BE2C (cell line): ENCODE results near the gene PPP1R11. TPM values are rescaled to one million over a fixed set of nuclear protein-coding genes. Genes with fewer than 3 reads are reported as not detected.
A peak's percentile ranks its signal among the peaks of the same experiment; 100 is the strongest.
"Not testable (repeated sequence)": the region's sequence is repeated elsewhere in the genome, so short reads cannot be mapped to it uniquely, and the experiment has no call there.

Experiments used
- DNase-seq: peaks from one replicate; pipeline ENCODE4 v3.0.0-alpha.2; 2020
- H3K27me3 ChIP-seq: fragments of 250-450 bp; sonication (Bioruptor Pico); 2 replicates; pipeline ENCODE4 v1.5.1; 2020; ENCODE audit warnings: mild to moderate bottlenecking
- H3K36me3 ChIP-seq: fragments of 250-450 bp; sonication (Bioruptor Pico); 2 replicates; pipeline ENCODE4 v1.5.1; 2020; ENCODE audit warnings: mild to moderate bottlenecking
- H3K4me1 ChIP-seq: fragments of 250-450 bp; sonication (Bioruptor Pico); 2 replicates; pipeline ENCODE4 v1.5.1; 2020
- H3K4me3 ChIP-seq: 2 replicates; pipeline ENCODE4 v1.5.1; 2011; ENCODE audit warnings: low read depth, low read length
- H3K9me3 ChIP-seq: fragments of 250-450 bp; sonication (Bioruptor Pico); 2 replicates; pipeline ENCODE4 v1.5.1; 2020
- CTCF ChIP-seq: IDR thresholded peaks from 2 replicates; pipeline ENCODE4 v1.5.1; 2012; ENCODE audit warnings: mild to moderate bottlenecking, low read depth, low read length
- polyA plus RNA-seq: library from polyadenylated mRNA; unstranded; fragments of >200 nt; gene quantifications from one replicate; pipeline ENCODE4 v1.2.1, GENCODE V29; 2012; ENCODE audit warnings: low read depth, missing spikeins; ENCODE audit not compliant: insufficient read length, insufficient read depth

The PPP1R11 gene
- polyA plus RNA-seq, result 84.4 TPM

DNA sequence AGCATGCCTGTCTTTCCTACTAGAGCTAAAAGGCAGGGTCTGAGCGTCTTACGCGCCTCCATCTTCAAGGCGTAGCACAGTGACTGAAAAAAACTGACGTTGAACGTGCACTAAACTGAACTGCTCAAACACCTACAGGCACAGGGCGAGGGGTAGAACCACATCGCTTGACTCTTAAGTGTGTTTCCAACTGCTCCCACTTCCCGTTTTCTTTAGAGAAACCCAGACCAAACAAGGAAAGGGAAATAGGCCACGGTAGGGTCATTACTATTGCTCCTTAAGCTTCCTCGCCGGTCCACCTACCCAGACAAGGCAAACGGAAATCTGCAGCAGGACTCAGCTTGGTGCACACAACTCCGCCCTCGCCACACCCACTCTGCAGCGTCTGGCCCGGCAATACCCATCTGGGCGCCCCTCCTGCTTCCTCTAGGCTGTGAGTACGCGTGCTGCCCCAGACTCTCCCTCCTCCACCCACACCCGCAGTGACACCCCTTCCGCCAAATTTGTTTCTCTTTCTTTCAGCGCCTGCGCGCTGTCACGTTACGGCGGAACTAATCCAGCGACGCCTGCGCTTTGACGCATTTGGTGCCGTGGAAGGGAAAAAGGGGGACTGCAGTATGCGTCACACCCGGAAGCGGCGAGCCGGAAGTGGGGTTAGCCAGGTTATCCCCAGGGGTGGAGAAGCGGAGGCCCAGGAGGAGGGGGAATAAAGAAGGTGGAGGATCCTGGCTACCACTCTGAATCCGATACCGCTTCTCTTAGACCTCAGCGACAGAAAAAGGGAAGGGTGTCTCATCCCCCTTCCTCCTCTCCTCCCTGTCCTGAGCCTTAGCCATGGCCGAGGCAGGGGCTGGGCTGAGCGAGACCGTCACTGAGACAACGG, at the start of gene PPP1R11:
PPP1R11 (plus strand) TSS at position 622 of the 883 bp plus-strand sequence; CDS start at position 835, 213 bp downstream.
- no peaks in the 10 kb centered on the region; the same call in 1 of the 2 replicates for H3K9me3 ChIP-seq
- peak within 1 kb of the TSS; percentile 81 for H3K4me3 ChIP-seq
- no peak for TF ChIP-seq CTCF
- H3K27me3 ChIP-seq, result peaks cover 8% of the 10 kb centered on the region
- H3K4me1 ChIP-seq, result peaks cover 3% of the 10 kb centered on the region; the same call in 1 of the 2 replicates
- peak; percentile 97 for DNase-seq
- H3K36me3 ChIP-seq, result no peaks in the 10 kb centered on the region; the same call in none of the 2 replicates

DNA sequence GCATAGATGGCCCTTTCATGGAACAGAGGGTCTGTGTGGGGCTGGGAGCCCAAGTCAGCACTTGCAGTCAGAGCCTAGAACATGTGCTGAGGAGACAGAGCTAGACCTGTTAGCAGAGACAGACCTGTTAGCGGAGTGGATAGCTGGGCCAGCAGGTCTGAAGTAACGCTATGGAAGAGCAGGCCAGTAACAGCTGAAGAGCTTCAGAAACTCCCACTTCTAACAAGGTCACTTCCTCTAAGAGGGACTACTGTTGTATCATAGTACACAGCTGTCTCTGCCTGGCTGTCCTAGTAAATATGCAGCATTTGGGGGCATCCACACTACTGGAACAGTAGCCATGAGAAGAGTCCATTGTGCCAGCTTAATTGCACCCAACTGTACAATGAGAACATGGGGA, 47.2 kb upstream of the PPP1R11 start:
- TF ChIP-seq CTCF, result no peak
- DNase-seq, result no peak
- H3K27me3 ChIP-seq, result no peaks in the 10 kb centered on the region

GRCh38 chr6:30020626-30021025, 46.4 kb upstream of the PPP1R11 start:
- H3K27me3 ChIP-seq, result no peaks in the 10 kb centered on the region
- no peak for DNase-seq
- no peaks in the 10 kb centered on the region for H3K36me3 ChIP-seq
- no peak overlapping the region for H3K4me3 ChIP-seq
- TF ChIP-seq CTCF, result no peak
- no peaks in the 10 kb centered on the region for H3K4me1 ChIP-seq
- no peaks in the 10 kb centered on the region for H3K9me3 ChIP-seq

More for the DNA sequence above, 47.2 kb upstream of the PPP1R11 start:
- Histone ChIP-seq H3K9me3 (no peaks in the 10 kb centered on the region), H3K36me3 (no peaks in the 10 kb centered on the region), H3K4me1 (no peaks in the 10 kb centered on the region), H3K4me3 (no peak overlapping the region)

DNA sequence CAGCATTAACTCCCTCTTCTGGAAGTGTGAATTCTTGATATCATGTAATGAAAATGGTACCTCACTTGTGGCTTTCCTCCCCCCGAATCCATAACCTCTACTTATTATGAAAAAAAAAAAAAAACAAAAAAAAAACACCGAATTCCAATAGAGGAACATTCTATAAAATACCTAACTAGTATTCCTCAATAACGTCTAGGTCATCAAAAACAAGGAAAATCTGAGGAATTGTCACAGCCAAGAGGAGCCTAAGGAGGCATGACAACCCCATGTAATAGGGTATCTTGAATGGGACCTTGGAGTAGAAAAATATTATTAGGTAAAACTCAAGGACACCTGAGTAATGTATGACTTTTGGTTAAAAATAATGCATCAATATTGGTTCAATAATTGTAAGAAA, 44.8 kb upstream of the PPP1R11 start:
- DNase-seq, result no peak
- Histone ChIP-seq H3K4me1 (no peaks in the 10 kb centered on the region), H3K4me3 (no peak overlapping the region), H3K27me3 (no peaks in the 10 kb centered on the region), H3K36me3 (no peaks in the 10 kb centered on the region), H3K9me3 (no peaks in the 10 kb centered on the region)
- no peak for TF ChIP-seq CTCF

GRCh38 chr6:30022712-30023111, 44.3 kb upstream of the PPP1R11 start:
- not testable (repeated sequence) for H3K36me3 ChIP-seq, H3K4me3 ChIP-seq, H3K9me3 ChIP-seq, H3K27me3 ChIP-seq, H3K4me1 ChIP-seq, DNase-seq

DNA sequence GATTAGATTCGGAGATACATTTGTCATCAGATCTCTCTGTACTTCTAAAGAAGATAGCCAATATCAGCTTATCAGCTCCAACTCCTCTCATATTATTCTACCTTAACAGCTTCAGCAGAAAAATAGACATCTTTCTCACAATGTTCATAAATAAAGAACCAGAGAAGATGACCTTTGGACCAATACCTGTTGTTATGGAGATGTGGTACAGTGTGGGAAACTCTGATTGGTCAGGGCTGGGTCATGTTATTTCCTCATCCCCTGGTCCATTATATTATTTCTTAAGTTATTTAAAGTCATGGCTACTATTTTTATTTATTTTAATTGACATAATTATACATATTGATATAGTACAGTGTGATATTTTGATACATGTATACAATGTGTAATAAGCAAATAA, 41.8 kb upstream of the PPP1R11 start:
- Histone ChIP-seq H3K36me3 (no peaks in the 10 kb centered on the region), H3K4me1 (no peaks in the 10 kb centered on the region)

More for the DNA sequence above, 41.8 kb upstream of the PPP1R11 start:
- Histone ChIP-seq H3K9me3 (no peaks in the 10 kb centered on the region), H3K27me3 (no peaks in the 10 kb centered on the region), H3K4me3 (no peak overlapping the region)
- TF ChIP-seq CTCF, result no peak
- no peak for DNase-seq
